Measurements from ENCODE around the gene NUP93.
"Not testable (repeated sequence)": the region's sequence is repeated elsewhere in the genome, so short reads cannot be mapped to it uniquely, and the experiment has no call there.

Gene NUP93

GRCh38 chr16:56884026-56884582, 154.2 kb downstream of the NUP93 start:
- no peak overlapping the region for H3K4me3 ChIP-seq (replicated peaks; ENCODE audit: low read depth, low read length)
- no peak for TF ChIP-seq CTCF (IDR thresholded peaks at IDR 0.05; ENCODE audit: low read length, missing control alignments)
- no peak for DNase-seq (ENCODE audit: low read depth)

DNA sequence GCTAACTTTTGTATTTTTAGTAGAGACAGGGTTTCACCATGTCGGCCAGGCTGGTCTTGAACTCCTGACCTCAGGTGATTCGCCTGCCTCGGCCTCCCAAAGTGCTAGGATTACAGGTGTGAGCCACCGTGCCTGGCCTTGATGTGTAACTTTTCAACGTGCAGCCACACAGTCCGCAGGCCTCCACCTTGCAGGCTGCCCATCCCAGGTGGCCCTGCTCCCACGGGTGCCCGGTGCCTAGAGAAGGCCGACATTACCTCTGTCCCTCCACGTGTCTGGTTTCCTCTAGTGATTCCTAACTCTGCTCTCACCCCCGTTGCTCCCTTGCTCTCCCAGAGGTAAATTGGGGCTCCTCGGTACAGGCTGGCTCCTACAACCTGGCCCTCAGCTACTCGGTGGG, 155.0 kb downstream of the NUP93 start:
- not testable (repeated sequence) for DNase-seq (ENCODE audit: low read depth); H3K4me3 ChIP-seq (replicated peaks; ENCODE audit: low read depth, low read length)

DNA sequence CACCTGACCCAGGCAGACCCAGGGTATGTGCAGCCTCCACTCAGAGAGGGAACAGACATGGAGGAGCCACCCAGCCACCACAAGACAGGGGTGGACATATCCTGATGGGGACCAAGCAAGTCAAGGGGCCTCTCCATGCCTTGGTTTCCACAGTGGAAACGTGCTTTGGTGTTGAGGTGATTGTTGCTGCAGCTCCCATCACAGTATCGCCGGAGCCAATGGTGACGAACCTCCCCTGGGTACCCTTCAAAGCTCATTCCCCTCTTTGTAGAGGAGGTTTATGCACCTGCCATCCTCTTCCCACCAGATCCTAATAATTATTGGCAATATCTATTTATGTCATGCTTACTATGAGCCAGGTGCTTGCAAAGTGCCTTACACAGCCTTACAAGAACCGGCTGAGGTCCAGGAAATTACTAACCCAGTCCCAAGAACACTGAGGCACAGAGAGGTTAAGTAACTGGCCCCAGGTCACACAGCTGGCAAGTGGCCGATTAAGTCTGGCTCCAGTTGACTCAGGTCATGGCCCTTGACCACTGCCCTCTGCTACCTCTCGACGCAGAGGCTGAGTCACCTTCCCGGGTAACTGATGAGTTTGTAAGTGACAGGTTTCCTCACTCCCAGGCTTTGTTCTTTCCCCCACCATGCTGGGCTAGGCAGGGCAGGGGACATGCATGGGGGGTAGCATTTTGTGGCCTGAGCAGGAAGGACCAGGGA, 155.7 kb downstream of the NUP93 start:
- no peak for DNase-seq (ENCODE audit: low read depth)
- no peak overlapping the region for H3K4me3 ChIP-seq (replicated peaks; ENCODE audit: low read depth, low read length)
- TF ChIP-seq CTCF (IDR thresholded peaks at IDR 0.05; ENCODE audit: low read length, missing control alignments), result no peak

DNA sequence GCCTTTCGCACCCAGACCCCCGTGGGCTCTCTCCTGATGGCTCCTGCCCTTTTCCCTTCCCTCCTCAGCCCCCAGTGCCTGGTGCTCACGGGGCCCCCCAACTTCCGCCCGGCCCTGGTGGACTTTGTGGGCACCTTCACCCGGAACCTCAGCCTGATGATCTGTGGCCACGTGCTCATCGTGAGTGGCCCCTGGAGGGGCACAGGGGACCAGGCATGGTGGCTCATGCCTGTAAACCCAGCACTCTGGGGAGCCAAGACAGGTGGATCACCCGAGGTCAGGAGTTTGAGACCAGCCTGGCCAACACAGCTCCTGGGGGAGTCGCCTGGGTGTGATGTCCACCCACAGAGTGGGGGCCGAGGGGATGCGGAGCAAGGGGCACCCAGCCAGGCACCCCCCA, 156.4 kb downstream of the NUP93 start:
- no peak for DNase-seq (ENCODE audit: low read depth)
- H3K4me3 ChIP-seq (replicated peaks; ENCODE audit: low read depth, low read length), result no peak overlapping the region
- no peak for TF ChIP-seq CTCF (IDR thresholded peaks at IDR 0.05; ENCODE audit: low read length, missing control alignments)

GRCh38 chr16:56886826-56887225, 156.9 kb downstream of the NUP93 start:
- TF ChIP-seq CTCF (IDR thresholded peaks at IDR 0.05; ENCODE audit: low read length, missing control alignments), result no peak
- no peak for DNase-seq (ENCODE audit: low read depth)
- H3K4me3 ChIP-seq (replicated peaks; ENCODE audit: low read depth, low read length), result no peak overlapping the region

GRCh38 chr16:56888806-56889205, 158.9 kb downstream of the NUP93 start:
- DNase-seq (ENCODE audit: low read depth), result no peak
- no peak overlapping the region for H3K4me3 ChIP-seq (replicated peaks; ENCODE audit: low read depth, low read length)
- no peak for TF ChIP-seq CTCF (IDR thresholded peaks at IDR 0.05; ENCODE audit: low read length, missing control alignments)

- TF ChIP-seq CTCF (IDR thresholded peaks at IDR 0.05; ENCODE audit: low read length, missing control alignments), result no peak
- no peak overlapping the region for H3K4me3 ChIP-seq (replicated peaks; ENCODE audit: low read depth, low read length)
Measured at GRCh38 chr16:56889206-56889605, 159.3 kb downstream of the NUP93 start.

More at GRCh38 chr16:56889206-56889605, 159.3 kb downstream of the NUP93 start:
- no peak for DNase-seq (ENCODE audit: low read depth)
